ENCODE measurements around the gene ADCYAP1R1. TPM values are rescaled to one million over a fixed set of nuclear protein-coding genes. Genes with fewer than 3 reads are reported as not detected.

Gene ADCYAP1R1
- total RNA-seq, 3 donors from 2014 or later (not counting 1 experiment from before 2014, with no cell fraction given): not detected

GRCh38 chr7:31068006-31068675, 16.0 kb downstream of the ADCYAP1R1 start:
- Histone ChIP-seq H3K36me3 (ENCODE audit: control insufficient read depth, insufficient read depth, low read length) (no peaks in the 10 kb centered on the region), H3K27me3 (ENCODE audit: control insufficient read depth, insufficient read depth, low read length) (no peaks in the 10 kb centered on the region), H3K27ac (ENCODE audit: low read length) (no peak overlapping the region), H3K9me3 (ENCODE audit: control insufficient read depth, insufficient read depth, low read length) (no peaks in the 10 kb centered on the region), H3K4me1 (ENCODE audit: control insufficient read depth, insufficient read depth, low read length) (no peaks in the 10 kb centered on the region), H3K4me3 (ENCODE audit: low read length) (no peak overlapping the region)
- H3K27ac Mint-ChIP-seq: no peak overlapping the region
- peaks cover 0 to 5% of the 10 kb centered on the region in 2 donors for H3K27me3 Mint-ChIP-seq (ENCODE audit: low read depth in 2 of 2)
- 91% methylated on average over 16 of the region's 16 CpGs for WGBS (ENCODE audit: insufficient coverage)
- H3K4me3 Mint-ChIP-seq: no peak overlapping the region
- H3K9me3 Mint-ChIP-seq: no peaks in the 10 kb centered on the region
- no peaks in the 10 kb centered on the region for H3K4me1 Mint-ChIP-seq
- intact Hi-C loops (cut with micrococcal nuclease): no loop called here
- TF ChIP-seq CTCF (IDR thresholded peaks at IDR 0.05): no peak
- no peaks in the 10 kb centered on the region for H3K36me3 Mint-ChIP-seq
- DNase-seq (no peak), ATAC-seq (no peak)

GRCh38 chr7:31069860-31070555, 17.9 kb downstream of the ADCYAP1R1 start:
- no peaks in the 10 kb centered on the region for H3K36me3 ChIP-seq (ENCODE audit: control insufficient read depth, insufficient read depth, low read length)
- no peak overlapping the region for H3K27ac Mint-ChIP-seq
- no peaks in the 10 kb centered on the region for H3K4me1 ChIP-seq (ENCODE audit: control insufficient read depth, insufficient read depth, low read length)
- WGBS (ENCODE audit: insufficient coverage): 61% methylated on average over 4 of the region's 4 CpGs
- H3K27me3 ChIP-seq (ENCODE audit: control insufficient read depth, insufficient read depth, low read length): no peaks in the 10 kb centered on the region
- DNase-seq: no peak
- H3K27ac ChIP-seq (ENCODE audit: low read length): no peak overlapping the region
- TF ChIP-seq CTCF (IDR thresholded peaks at IDR 0.05): no peak
- H3K9me3 ChIP-seq (ENCODE audit: control insufficient read depth, insufficient read depth, low read length): no peaks in the 10 kb centered on the region
- H3K4me3 ChIP-seq (ENCODE audit: low read length): no peak overlapping the region
- H3K27me3 Mint-ChIP-seq (ENCODE audit: low read depth in 2 of 2): peaks cover 0 to 5% of the 10 kb centered on the region in 2 donors
- no peak for ATAC-seq
- H3K4me3 Mint-ChIP-seq: no peak overlapping the region
- no peaks in the 10 kb centered on the region for H3K36me3 Mint-ChIP-seq
- no peaks in the 10 kb centered on the region for H3K9me3 Mint-ChIP-seq
- intact Hi-C loops (cut with micrococcal nuclease): no loop called here
- no peaks in the 10 kb centered on the region for H3K4me1 Mint-ChIP-seq

- Mint-ChIP-seq H3K4me3 (no peak overlapping the region), H3K4me1 (no peaks in the 10 kb centered on the region), H3K27ac (no peak overlapping the region), H3K36me3 (no peaks in the 10 kb centered on the region), H3K9me3 (no peaks in the 10 kb centered on the region), H3K27me3 (ENCODE audit: low read depth in 2 of 2) (peaks cover 0 to 5% of the 10 kb centered on the region in 2 donors)
- Histone ChIP-seq H3K4me1 (ENCODE audit: control insufficient read depth, insufficient read depth, low read length) (no peaks in the 10 kb centered on the region), H3K9me3 (ENCODE audit: control insufficient read depth, insufficient read depth, low read length) (no peaks in the 10 kb centered on the region), H3K36me3 (ENCODE audit: control insufficient read depth, insufficient read depth, low read length) (no peaks in the 10 kb centered on the region), H3K4me3 (ENCODE audit: low read length) (no peak overlapping the region), H3K27ac (ENCODE audit: low read length) (no peak overlapping the region), H3K27me3 (ENCODE audit: control insufficient read depth, insufficient read depth, low read length) (no peaks in the 10 kb centered on the region)
- no peak for TF ChIP-seq CTCF (IDR thresholded peaks at IDR 0.05)
- DNase-seq (no peak), ATAC-seq (no peak)
- WGBS (ENCODE audit: insufficient coverage): 79% methylated on average over 6 of the region's 8 CpGs
- intact Hi-C loops (cut with micrococcal nuclease): no loop called here
Measured at GRCh38 chr7:31070991-31071644, 19.0 kb downstream of the ADCYAP1R1 start.

All from natural killer cell (primary cell).